Left renal cortex interstitium (tissue), 4 donors: ENCODE data around the gene TMPRSS7. TPM values are rescaled to one million over a fixed set of nuclear protein-coding genes. Genes with fewer than 3 reads are reported as not detected.
"Not testable (repeated sequence)": the region's sequence is repeated elsewhere in the genome, so short reads cannot be mapped to it uniquely, and the experiment has no call there.

Experiments
- DNase-seq, 4 donors: peaks; one replicate each; pipeline ENCODE4 v3.0.0-alpha.2; 2013; ENCODE audit warnings: low read depth in 4 of 4, low spot score in 2 of 4, missing footprints in 1 of 4
- polyA plus RNA-seq, 4 donors: library from polyadenylated mRNA; unstranded; fragments of 120-200 nt; gene quantifications; one replicate each; pipeline ENCODE4 v1.2.1, GENCODE V29; 2013; ENCODE audit not compliant: insufficient read length in 4 of 4

TMPRSS7 gene
- polyA plus RNA-seq, 4 donors = 0.06 to 0.07 TPM; not detected in 2

DNA sequence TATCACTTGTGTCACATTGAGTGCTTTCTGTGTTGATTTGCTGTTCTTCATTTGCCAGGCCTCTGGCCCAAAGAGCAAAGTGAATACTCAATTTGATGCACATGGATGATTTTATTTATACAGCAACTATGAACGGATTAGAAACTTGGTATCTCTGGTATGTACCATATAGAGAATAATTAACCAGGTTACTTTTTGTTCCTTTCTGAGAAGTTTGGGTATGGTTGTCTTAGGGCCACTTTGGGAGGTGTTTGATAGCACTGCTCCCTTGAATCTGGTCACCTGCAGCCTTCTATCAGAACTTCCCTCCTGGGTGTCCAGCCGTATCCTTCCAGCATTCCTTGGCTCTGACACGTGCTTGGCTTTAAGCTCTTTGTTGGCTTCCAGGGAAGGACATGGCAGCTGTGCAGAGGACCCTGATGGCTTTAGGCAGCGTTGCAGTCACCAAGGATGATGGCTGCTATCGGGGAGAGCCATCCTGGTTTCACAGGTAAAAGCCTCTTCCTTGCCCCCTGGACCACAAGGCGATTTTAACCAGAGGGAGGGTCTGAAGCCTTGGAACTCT, 23.1 kb upstream of the TMPRSS7 start:
- DNase-seq = no peak

DNA sequence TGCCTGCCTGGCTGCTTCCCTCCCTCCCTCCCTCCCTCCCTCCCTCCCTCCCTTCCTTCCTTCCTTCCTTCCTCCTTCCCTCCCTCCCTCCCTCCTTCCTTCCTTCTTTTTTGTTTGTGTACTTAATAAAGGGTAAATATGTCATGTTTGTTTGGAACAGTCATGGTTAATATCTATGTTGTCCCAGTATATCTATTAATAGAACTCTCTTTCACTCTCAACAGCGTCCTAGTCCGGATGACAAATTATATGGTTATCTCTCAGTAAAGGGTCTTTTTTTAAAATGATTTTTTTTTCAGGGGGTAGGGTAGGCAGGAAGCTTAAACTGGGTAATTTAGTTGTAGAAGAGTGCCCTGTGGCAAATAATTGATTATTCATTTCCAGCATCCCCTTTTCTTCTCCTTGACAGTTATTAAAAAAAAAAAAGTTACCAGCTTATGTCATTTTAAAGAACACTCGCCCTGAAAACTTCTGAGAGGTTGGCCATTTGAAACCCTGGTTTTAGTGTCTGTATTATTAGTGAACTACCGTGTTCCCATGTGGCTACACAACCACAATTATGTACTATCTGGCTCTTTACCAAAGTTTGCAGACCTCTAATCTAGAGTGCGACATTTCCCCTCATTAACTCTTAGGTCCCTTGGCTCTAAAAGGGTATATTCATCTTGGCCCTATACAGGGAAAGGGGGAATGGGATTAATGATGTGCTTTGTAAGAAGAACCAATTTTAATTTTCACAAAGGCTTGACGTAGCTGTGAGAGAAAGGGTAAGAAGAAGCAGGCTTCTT, 22.1 kb upstream of the TMPRSS7 start:
- no peak for DNase-seq

DNA sequence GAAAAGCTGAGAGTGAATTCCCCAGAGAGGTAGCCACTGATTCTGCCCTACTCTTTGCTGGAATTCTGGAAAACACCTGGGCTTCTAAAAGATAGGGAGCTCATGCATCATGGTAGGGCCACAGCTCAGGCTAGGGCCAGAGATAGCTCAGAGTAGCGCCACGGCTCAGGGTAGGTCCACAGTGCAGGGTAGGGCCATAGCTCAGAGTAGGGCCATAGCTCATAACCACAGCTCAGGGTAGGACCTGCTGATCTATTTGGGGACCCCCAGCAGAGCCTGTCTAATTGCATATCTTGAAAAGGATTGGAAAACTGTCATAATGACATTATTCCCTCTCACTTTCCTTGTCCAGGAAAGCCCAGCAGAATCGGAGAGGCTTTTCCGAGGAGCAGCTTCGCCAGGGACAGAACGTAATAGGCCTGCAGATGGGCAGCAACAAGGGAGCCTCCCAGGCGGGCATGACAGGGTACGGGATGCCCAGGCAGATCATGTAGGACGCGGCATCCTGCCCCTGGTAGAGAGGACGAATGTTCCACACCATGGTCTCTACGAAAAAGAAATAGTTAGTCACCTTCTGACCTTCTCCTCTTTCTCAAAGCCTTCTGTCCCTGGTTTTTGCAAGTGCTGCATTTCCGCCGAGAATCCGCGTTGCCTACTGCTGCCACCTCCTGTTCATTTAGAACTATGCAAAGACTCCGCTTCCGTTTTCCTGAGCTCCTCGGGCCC, 21.3 kb upstream of the TMPRSS7 start:
- peak in 3 of 4 donors; percentile 48 to 78 (median 53) for DNase-seq

DNA sequence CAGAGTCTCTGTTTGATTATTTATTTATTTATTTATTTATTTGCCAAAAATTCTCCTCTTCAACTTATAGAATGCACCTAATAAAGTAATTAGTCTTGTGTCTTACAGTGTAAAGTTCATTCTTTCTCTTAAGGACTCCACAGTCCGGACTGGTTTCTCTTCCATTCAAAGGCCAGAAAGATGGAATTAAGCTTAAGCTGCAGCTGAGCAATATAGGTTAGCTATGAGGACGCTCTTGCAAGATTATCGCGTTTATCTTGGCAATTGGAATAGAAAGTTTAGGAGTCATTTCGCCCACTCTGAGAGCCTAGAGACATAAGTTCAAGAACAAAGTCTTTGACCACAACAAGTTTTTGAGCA, 20.8 kb upstream of the TMPRSS7 start:
- DNase-seq = no peak

DNA sequence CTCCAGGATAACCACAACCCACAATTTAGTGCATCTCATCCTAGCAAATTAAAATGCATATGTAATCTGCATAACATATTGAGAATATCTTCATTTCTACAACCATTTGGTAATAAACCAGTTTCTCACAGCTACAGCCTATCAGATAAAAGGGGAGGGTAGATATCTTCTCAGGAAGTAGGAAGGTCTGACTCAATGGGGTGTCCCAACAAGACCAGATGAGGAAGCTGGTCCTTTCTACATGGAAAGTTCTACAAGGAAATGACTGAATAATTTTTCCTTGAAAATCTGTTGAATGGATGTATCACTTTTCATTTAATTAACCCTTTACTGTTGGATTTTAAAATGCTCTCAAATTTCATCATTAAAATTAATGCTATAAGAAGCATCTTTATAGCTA, 17.4 kb upstream of the TMPRSS7 start:
- DNase-seq = no peak

DNA sequence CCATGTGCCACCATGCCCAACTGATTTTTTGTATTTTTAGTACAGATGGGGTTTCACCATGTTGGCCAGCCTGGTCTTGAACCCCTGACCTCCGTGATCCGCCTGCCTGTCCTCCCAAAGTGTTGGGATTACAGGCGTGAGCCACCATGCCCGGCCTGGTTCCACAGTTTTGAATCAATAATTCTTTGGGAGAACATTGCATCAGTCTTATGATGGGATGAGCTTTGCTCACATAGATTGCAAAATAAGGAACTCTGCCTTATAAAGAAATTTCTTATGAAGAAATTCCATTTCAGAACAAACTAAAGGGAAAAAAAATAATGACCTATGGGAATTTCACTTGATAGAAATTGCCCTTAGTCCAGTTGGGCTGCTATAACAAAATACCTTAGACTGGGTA, 15.8 kb upstream of the TMPRSS7 start:
- no peak for DNase-seq

DNA sequence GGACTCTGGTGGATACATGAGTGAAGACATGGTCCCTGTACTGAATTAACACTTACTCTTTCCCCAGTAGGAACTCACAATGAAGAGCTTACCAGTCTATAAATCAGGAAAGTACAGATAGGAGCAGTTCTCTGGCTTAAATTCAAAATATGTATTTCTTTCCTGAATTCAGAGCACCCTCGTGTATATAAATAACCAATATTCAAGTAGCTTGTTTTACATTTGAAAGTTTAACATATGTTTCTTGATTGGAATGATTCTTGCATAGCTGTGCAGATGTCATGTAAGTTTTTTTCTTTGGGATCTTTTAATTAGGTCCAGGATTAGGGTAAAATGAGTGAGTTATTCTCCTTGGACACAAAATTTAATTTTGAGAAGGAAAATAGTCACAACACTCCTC, 14.8 kb upstream of the TMPRSS7 start:
- DNase-seq = no peak

DNA sequence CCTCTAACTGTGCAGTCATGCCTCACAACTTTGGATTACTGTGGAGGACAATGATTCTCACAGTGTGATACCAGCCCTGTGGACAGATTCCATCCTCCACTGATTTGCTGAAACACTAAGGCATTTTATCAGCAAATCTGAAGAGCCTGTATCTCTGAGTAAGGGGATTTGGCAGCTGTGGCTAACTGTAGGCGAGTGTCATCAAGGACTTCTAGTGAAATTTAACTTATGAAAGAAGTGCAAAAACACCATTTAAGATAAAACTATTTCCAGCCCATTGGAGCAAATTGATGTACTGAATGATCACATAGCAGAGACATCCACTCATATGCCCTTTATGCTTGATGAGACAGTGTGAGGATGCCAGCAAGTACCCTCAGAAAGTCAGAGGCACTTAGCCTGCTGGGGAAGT, 13.9 kb upstream of the TMPRSS7 start:
- no peak for DNase-seq

DNA sequence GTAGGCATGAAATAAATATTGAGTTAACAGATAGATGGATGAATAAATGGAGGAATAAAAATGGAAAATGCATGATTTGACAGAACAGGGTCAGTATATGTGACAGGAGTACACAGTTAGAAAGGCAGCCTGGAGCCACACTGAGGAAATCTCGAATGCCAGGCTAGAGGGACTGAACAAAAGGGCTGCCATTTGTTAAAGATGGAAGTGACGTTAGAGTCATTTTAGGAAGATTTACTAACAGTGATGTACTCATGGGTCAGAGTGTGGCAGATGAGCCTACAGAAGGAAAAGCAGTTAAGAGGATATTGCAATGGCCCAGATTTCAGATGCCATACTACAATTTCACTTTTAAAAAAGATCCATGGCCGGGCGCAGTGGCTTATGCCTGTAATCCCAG, 7.4 kb upstream of the TMPRSS7 start:
- no peak for DNase-seq

DNA sequence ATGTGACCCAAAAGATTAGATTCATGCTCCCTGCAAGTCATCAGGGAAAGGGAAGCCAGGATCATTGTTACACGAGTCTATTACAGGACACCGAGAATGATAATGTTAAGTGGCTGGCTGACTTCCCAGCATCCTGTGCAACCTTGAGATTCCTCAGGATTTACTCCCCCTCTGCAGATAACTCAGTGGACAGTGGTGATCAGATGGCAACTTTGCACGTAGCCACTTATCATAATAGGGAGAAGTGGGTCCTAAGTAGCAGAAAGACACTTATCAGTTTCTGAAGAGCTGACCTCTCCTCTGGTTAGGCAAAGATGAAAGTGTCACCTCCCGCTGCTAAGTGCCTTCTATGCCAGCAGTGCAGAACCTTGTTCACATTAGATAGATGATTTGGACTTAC, 6.7 kb upstream of the TMPRSS7 start:
- DNase-seq = no peak

DNA sequence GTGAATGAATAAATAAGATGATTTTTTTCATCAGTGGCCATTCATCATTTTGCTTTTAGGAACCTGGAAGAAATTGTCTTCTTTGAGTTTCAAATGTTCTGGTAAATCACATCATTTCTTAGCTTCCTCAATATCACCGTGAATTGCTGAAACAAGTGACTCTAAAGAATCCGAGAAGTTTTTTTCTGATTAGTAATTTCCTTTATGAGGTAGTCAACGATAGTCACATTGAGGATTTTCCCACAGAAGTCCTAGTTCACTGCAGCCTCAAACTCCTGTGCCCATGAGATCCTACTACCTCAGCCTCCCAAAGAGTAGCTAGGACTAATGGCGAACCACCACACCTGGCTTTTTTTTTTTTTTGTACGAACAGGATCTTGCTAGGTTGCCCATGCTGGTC, 3.6 kb upstream of the TMPRSS7 start:
- no peak for DNase-seq

DNA sequence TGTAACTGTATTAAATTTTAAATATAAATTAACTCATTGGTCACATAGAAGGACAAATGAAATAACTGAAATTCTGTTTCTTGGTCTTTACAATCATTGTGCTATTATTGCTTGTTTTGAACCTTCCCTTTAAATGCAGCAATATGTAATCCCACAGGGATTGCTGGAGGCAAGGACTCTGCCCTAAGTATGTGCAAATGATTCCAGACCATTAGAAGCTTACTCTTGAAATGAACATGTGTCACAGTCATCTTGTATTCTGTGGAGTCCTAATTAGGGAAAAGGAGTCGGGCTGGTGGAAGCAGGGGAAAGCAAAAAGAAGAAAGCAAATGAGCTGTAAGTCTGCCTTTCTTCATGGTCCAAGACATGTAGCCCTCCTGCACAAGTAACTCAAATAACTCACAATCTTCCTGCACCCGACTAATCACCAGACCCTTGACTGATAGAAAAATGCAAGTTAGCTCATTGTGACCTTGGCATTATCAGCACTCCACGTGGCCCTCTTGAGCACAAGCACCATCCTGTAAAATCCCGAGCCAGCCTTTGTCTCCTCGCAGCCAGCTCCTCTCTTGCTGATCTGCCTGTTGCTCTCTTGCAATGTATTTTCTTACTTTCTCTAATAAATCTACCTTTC, 2.3 kb upstream of the TMPRSS7 start:
- no peak for DNase-seq

DNA sequence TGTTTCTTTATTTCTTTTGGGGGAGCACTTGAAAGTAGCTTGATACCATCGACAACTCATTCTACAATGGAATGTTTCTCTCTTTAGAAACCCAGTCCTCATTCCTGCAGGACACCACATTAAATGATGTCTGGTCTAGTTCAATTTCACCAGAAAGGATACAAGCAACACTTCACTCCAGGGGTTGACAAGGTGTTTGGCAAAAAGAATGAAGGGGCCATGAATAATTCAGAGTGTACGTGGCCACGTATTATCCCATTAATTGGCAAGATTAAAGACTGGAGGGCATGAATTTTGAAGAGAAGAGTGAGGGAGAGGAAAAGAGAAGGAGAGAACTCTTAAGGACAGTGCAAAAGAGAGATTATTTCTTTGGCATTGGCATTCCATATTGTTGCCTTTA, 705 bp downstream of the TMPRSS7 start:
- no peak for DNase-seq

DNA sequence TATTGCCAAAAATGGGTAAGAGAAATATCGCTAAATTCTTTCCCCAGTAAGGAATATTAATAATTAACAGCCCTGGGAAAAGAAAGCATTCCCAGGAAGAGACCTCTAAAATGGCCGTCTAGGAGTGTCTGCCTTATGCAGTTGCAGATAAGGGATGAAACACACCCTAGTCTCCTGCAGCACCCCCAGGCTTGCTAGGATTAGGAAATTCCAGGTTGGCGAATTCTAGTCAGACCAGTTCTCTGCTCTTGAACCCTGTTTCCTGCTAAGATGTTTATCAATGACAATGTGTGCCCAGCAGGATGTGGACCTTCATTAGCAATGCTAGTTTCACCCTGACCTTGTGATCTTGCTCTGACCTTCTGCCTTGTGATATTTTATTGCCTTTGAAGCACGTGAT, 2.7 kb downstream of the TMPRSS7 start:
- DNase-seq = not testable (repeated sequence)

DNA sequence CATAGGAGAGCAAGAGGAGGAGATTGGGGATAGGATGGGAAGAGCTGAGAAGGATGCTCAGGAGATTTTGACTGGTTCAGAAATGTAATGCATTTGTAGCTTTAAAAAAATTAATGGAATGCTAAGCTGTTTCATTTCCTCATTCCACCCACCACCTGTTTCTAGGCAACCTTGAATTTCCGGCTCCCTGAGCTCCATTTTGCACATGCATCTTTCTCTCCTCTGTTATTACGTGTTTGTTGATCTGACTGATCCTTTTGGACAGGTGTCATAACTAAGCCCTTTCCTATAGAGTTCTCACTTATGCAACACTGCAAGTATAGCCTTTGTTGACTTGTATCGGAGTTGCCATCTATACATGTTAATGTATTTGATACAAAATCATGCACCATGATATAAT, 4.3 kb downstream of the TMPRSS7 start:
- DNase-seq = no peak

DNA sequence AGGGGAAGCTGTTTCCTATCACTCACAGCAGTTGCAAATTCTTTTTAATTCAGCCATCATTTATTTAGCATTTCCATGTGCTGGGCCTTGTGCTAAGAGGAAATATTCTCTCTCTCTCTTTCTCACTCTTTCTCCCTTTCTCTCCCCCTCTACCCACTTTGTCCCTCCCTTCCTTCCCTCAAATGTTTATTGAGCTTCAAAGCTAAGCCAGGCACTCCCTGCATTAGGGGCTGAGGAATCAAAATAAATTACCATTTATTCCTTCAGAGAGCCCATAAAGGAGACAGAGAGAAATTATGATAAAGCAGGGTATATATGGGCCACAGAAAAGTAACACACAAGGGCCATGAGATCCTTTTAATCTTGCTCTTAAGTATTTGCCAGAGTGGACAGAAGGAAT, 6.8 kb downstream of the TMPRSS7 start:
- DNase-seq = no peak

DNA sequence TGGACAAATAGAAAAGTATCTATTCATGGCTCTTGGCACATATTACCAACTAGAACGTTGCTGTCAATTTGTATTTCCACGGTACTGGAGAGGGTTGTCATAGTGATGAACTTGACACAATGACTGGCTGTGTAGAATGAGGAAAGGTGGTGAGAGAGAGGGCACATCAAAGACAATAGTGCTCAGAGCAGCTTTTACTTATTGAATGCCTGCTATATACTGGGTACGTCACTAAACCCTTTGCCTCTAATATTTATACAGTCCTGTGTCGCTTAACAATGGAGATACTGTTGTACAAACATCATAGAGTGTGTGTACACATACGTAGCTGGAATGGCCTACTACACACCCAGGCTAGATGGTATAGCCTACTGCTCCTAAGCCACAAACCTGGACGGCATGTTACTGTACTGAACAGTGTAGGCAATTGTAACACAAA, 8.3 kb downstream of the TMPRSS7 start:
- no peak for DNase-seq

DNA sequence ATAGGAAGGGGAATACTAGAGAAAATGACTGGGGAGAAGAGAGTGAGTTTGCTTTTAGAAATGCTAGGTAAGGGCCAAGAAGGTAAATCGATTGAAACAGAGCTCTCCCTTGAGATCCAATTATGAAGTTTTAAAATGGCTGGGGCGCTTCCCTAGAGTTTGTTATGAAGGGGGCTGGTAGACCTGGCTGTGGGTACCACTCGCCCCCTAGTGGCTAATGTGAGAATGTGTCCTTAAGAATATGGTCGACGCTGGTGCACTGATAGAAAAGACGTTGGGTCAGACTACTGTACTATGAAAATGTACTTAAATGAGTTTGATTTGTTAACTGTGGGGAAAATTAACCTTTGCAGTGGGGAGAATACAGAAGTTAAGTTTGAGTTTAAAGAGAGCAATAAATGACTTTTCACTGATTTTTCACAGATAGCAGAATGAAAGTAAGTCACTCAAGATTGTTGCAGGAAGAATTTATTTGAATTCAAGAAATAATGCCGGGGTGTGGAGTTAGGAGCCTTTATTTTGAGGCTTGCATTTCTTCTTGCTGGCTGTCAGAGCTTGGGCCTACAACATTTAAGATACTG, 9.2 kb downstream of the TMPRSS7 start:
- peak in 3 of 4 donors; percentile 23 to 37 (median 33) for DNase-seq

DNA sequence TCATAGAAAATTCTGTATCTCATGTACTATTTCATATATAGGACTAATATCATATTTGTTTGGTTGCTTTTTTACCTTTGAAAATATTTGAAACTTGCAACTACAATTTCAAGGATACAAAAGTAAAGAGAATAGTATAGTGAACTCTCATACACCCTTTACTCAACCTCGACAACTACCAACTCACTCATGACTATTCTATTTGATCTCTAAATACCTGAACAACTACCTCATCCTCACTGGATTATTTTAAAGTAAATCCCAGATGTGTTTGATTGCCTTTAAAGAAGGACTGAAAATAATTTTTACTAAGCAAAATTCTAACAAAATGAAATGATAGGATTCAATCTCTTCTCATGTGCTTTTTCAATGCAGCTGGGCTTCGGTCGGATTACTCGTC, 12.1 kb downstream of the TMPRSS7 start:
- DNase-seq = no peak

DNA sequence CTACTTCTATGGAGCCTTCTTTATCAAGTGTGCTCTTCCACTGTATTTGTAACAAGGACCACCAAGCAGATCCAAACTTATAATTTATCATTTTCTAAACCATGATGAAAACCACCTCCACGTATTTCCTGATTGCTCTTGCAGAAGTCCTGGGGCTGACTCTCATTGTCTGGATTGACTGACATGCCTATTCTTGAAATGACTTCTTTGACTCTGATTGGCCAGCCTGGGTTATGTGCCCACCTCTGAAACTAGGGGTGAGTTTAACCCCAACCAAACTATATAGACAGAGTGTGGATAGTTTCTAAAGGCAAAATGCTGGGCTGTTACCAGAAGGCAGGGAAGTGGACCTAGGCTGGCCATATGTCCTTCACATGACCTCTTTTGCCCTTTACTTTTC, 12.7 kb downstream of the TMPRSS7 start:
- no peak for DNase-seq

DNA sequence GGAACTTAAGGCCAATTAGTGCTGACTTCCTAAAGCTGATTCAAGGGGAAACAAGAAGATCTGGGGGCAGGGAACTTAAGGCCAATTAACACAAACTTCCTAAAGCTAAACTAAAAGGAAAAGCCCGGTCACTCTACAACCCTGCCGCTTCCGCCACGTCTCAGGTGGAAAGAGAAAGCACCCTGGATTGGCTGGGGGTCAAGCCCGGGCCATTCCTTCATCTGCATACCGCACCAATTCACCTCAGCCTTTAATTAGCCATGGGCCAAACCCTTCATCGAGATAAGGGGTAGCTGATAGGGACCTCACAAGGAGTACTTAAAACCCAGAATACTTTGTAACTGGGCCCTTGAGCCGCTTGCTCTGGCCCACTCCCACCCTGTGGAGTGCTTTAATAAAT, 14.4 kb downstream of the TMPRSS7 start:
- DNase-seq = no peak
